Testis (tissue), 3 donors: ENCODE measurements around the gene MTUS2. TPM values are rescaled to one million over a fixed set of nuclear protein-coding genes. Genes with fewer than 3 reads are reported as not detected.
"Not testable (repeated sequence)": the region's sequence is repeated elsewhere in the genome, so short reads cannot be mapped to it uniquely, and the experiment has no call there.

Source experiments
- DNase-seq: peaks from one replicate; pipeline ENCODE4 v3.0.0-alpha.2; 2019
- H3K27ac ChIP-seq, 2 donors: fragments of 200-600 bp; sonication (generic); one replicate each; pipeline ENCODE4 v1.5.1; 2019
- H3K27me3 ChIP-seq: fragments of 200-600 bp; sonication (generic); one replicate; pipeline ENCODE4 v1.5.1; 2019
- H3K36me3 ChIP-seq: fragments of 200-600 bp; sonication (generic); one replicate; pipeline ENCODE4 v1.5.1; 2017; ENCODE audit warnings: low read depth; ENCODE audit errors: missing control alignments
- H3K4me1 ChIP-seq: fragments of 200-600 bp; sonication (generic); one replicate; pipeline ENCODE4 v1.5.1; 2019
- H3K4me3 ChIP-seq, 2 donors: fragments of 200-600 bp; sonication (generic); one replicate each; pipeline ENCODE4 v1.5.1; 2017 to 2019
- H3K9me3 ChIP-seq: fragments of 200-600 bp; sonication (generic); one replicate; pipeline ENCODE4 v1.5.1; 2017
- POLR2A ChIP-seq: fragments of 450-650 bp; IDR thresholded peaks from one replicate; pipeline ENCODE4 v1.6.1; 2017; ENCODE audit warnings: antibody characterized with exemption, mild to moderate bottlenecking, moderate library complexity
- WGBS, 2 donors: methylation state at CpG; one replicate each; pipeline ENCODE4 v1.1.5; 2018; 5-methylcytosine and 5-hydroxymethylcytosine counted together
- intact Hi-C: fragments of 100-400 bp; cut with DNase I; formaldehyde crosslinking; loops from one replicate; pipeline ENCODE4 v1.15.1; 2023; ENCODE audit warnings: low total_unique reads
- polyA plus RNA-seq: library from polyadenylated mRNA; stranded (reverse); fragments of 350-450 nt; fragmentation: Illumina TruSeq; extraction: RNeasy Lipid Tissue Mini Kit (QIAGEN cat#74804); gene quantifications from one replicate; pipeline ENCODE4 v1.2.3, GENCODE V29; 2014; ENCODE audit warnings: low read depth, low replicate concordance; ENCODE audit not compliant: insufficient read depth
- total RNA-seq, 2 donors: library from RNA; depleted of rRNA; stranded (reverse); fragments of >200 nt; gene quantifications; one replicate each; pipeline ENCODE4 v1.2.3, GENCODE V29; 2016
- TF ChIP-seq, protein P1 (sequence below), 3 experiments: fragments of 450-650 bp in 2 of 3; fragments of 200-600 bp in 1 of 3; sonication (generic) in 1 of 3; IDR thresholded peaks; one replicate each; pipeline ENCODE4 v1.5.1; 2016 to 2019; ENCODE audit warnings: antibody characterized with exemption in 3 of 3, mild to moderate bottlenecking in 2 of 3, moderate library complexity in 1 of 3

MTUS2 gene
- total and polyA plus RNA-seq, 3 donors from 2014 or later, result 2.1 to 9.2 (median 8.3) TPM

DNA sequence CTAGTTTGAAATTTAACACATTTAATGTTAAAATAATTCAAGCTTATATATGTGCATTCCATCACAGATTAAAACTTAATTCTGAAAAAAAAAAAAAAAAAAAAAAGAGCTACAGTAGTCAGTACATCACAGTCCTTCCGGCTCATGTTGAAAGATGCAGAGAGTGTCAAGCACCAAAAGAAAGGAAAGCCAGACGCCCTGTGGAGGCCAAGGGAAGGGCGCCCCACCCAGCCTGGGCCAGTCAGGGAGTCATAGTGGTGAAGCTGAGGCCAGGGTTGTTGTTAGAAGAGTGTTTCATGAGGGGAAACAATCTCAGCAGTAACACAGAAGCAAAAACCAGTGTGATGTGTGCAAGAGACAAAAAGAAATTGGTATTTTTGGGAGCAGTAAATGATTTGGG is 375.3 kb downstream of the MTUS2 start:
- no peak overlapping the region for H3K4me3 ChIP-seq
- H3K27me3 ChIP-seq, result no peaks in the 10 kb centered on the region
- H3K36me3 ChIP-seq, result no peaks in the 10 kb centered on the region
- H3K4me1 ChIP-seq, result no peaks in the 10 kb centered on the region
- WGBS, 2 donors, result 67 to 74% methylated on average over 3 of the region's 3 CpGs
- DNase-seq, result no peak
- TF ChIP-seq POLR2A, result no peak
- TF ChIP-seq, protein P1, sequence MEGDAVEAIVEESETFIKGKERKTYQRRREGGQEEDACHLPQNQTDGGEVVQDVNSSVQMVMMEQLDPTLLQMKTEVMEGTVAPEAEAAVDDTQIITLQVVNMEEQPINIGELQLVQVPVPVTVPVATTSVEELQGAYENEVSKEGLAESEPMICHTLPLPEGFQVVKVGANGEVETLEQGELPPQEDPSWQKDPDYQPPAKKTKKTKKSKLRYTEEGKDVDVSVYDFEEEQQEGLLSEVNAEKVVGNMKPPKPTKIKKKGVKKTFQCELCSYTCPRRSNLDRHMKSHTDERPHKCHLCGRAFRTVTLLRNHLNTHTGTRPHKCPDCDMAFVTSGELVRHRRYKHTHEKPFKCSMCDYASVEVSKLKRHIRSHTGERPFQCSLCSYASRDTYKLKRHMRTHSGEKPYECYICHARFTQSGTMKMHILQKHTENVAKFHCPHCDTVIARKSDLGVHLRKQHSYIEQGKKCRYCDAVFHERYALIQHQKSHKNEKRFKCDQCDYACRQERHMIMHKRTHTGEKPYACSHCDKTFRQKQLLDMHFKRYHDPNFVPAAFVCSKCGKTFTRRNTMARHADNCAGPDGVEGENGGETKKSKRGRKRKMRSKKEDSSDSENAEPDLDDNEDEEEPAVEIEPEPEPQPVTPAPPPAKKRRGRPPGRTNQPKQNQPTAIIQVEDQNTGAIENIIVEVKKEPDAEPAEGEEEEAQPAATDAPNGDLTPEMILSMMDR (IDR thresholded peaks at IDR 0.05), result no peak
- no peaks in the 10 kb centered on the region for H3K9me3 ChIP-seq
- no peak overlapping the region for H3K27ac ChIP-seq
- intact Hi-C loops, result no loop called here

DNA sequence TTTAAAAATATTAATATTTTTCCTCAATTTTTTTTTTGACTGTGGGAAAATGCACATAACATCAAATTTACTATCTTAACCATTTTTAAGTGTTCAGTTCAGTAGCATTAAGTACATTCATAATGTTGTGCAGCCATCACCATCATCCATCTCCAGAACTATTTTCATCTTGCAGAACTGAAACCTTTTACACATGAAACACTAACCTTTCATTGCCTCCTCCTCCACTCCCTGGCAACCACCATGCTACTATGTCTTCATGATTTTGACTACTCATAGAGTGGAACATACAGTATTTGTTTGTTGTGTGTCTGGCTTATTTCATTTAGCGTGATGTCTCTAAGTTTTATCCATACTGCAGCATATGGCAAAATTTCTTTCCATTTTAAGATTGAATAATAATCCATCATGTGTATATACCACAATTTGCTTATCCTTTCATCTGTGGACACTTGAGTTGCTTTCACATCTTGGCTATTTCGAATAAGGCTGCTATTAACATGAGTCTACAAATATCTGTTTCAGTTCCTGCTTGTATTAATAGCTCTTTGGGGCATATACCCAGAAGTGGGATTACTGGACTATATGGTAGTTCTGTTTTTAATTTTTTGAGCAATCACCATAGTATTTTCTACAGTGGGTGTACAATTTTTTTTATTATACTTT is 376.4 kb downstream of the MTUS2 start:
- TF ChIP-seq POLR2A, result no peak
- TF ChIP-seq, protein P1 (IDR thresholded peaks at IDR 0.05), result no peak
- Histone ChIP-seq H3K4me1 (no peaks in the 10 kb centered on the region), H3K27ac (no peak overlapping the region), H3K36me3 (no peaks in the 10 kb centered on the region), H3K4me3 (no peak overlapping the region), H3K9me3 (no peaks in the 10 kb centered on the region), H3K27me3 (no peaks in the 10 kb centered on the region)
- 79 to 90% methylated on average over 2 of the region's 2 CpGs for WGBS, 2 donors
- intact Hi-C loops, result no loop called here
- DNase-seq, result no peak

DNA sequence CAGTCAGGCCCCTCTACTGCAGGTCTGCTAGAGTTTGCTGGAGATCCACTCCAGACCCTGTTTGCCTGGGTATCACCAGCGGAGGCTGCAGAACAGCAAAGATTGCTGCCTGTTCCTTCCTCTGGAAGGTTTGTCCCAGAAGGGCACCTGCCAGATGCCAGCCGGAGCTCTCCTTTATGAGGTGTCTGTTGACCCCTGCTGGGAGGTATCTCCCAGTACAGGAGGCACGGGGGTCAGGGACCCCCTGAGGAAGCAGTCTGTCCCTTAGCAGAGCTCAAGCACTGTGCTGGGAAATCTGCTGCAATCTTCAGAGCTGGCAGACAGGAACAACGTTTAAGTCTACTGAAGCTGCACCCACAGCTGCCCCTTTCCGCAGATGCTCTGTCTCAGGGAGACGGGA is 382.6 kb downstream of the MTUS2 start:
- H3K9me3 ChIP-seq, H3K27ac ChIP-seq, DNase-seq, H3K36me3 ChIP-seq, intact Hi-C loops, H3K4me1 ChIP-seq, H3K27me3 ChIP-seq, H3K4me3 ChIP-seq: not testable (repeated sequence)
- 92% methylated on average over 5 to 6 of the region's 6 CpGs for WGBS, 2 donors

DNA sequence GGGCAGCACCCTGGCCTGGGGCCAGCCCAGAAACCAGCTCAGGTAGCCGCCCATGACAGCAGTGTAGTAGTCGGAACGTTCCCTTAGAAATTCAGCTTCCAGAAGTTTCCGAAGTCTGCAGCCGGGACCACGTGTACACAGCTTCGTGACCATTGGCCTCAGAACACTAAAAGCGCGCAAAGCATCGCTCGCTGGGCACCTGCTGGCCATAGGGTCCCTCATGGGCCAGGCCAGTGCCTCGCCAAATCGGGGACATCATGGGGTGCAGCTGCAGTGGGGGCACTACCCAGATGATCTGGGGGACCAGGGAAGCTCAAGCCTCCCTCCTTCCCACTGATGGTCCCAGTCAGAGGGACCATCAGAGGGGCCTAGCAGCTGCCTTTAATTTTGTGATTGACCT is 384.5 kb downstream of the MTUS2 start:
- 93 to 94% methylated on average over 13 of the region's 13 CpGs for WGBS, 2 donors
- no peak for TF ChIP-seq POLR2A
- TF ChIP-seq, protein P1 (IDR thresholded peaks at IDR 0.05), result no peak

DNA sequence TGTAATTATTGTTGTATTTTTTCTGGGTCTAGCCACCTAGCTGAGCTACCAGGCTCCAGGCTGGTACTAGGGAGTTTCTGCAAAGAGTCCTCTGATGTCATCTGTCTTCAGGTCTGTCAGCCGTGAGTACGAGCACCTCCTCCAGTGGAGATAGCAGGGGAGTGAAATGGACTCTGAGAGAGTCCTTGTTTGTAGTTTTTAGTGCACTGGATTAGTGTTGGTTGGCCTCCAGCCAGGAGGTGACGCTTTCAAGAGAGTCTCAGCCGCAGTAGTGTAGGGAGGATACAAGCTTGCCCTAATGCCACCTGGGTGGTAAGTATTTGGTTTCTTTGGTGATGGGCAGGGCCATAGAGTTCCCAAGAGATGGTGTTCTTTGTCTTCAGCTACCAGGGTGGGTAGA is 390.5 kb downstream of the MTUS2 start:
- DNase-seq, result no peak
- TF ChIP-seq, protein P1 (IDR thresholded peaks at IDR 0.05), result no peak
- no peak for TF ChIP-seq POLR2A
- WGBS, 2 donors, result 33 to 46% methylated on average over 4 of the region's 4 CpGs
- H3K27ac ChIP-seq, result no peak overlapping the region
- H3K9me3 ChIP-seq, result no peaks in the 10 kb centered on the region
- intact Hi-C loops, result no loop called here
- no peak overlapping the region for H3K4me3 ChIP-seq
- no peaks in the 10 kb centered on the region for H3K27me3 ChIP-seq
- no peaks in the 10 kb centered on the region for H3K4me1 ChIP-seq
- H3K36me3 ChIP-seq, result no peaks in the 10 kb centered on the region

More for the DNA sequence above, 384.5 kb downstream of the MTUS2 start:
- H3K36me3 ChIP-seq, result no peaks in the 10 kb centered on the region
- DNase-seq, result no peak
- no peaks in the 10 kb centered on the region for H3K9me3 ChIP-seq
- no peak overlapping the region for H3K27ac ChIP-seq
- H3K4me3 ChIP-seq, result no peak overlapping the region
- intact Hi-C loops, result no loop called here
- H3K4me1 ChIP-seq, result no peaks in the 10 kb centered on the region
- H3K27me3 ChIP-seq, result no peaks in the 10 kb centered on the region

DNA sequence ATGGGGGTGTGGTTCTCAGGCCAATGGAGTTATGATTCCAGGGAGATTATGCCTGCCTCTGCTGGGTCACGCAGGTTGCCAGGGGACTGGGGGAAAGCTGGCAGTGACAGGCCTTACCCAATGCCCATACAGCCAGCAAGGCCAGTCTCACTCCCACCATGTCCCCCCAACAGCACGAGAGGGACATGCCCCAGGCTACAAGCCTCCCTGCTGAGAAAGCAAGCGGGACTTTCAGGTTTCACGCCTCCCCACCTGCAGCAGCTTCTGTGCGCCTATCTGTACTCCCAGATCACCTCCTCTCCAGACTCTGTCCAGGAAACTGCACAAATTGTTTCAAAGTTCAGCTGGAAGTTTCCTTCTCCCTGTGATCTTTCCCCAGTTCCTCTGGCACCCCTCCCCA is 391.0 kb downstream of the MTUS2 start:
- H3K4me1 ChIP-seq, DNase-seq, H3K4me3 ChIP-seq, H3K27ac ChIP-seq, H3K9me3 ChIP-seq, intact Hi-C loops, H3K36me3 ChIP-seq, H3K27me3 ChIP-seq: not testable (repeated sequence)
- WGBS, 2 donors, result 80 to 94% methylated on average over 3 to 5 of the region's 5 CpGs
